HCT116 (cell line): Measurements from ENCODE around the gene PIEZO2. TPM values are rescaled to one million over a fixed set of nuclear protein-coding genes. Genes with fewer than 3 reads are reported as not detected.

ENCODE experiments used
- ATAC-seq: fragments of 200-7000 bp; cut with Tn5 transposase; 2 replicates; pipeline ENCODE4 v1.9.1; 2020; ENCODE audit warnings: mild to moderate bottlenecking, moderate library complexity
- BruUV-seq: library from RNA; stranded (reverse); fragments of 400-500 nt; replicated peaks from 2 replicates; lab custom pipeline; 2021; lab: Mats Ljungman, UMichigan
- CTCF ChIA-PET: fragments of 300-600 bp; sonication (Branson Sonifier 250); formaldehyde crosslinking; loops from one replicate; lab custom pipeline; 2021; ENCODE audit warnings: antibody characterized with exemption; lab: Charles Lee
- POLR2A ChIA-PET: fragments of 300-600, 350-600 bp; sonication (Branson Sonifier 250); formaldehyde crosslinking; loops from one replicate; lab custom pipeline; 2021; ENCODE audit warnings: antibody characterized with exemption; lab: Charles Lee
- RAD21 ChIA-PET, 2 experiments: fragments of 300-600 bp; sonication (Branson Sonifier 250); formaldehyde crosslinking; loops; one replicate each; lab custom pipeline; 2023; ENCODE audit warnings: low total read pairs in 2 of 2; ENCODE audit not compliant: uncharacterized antibody in 2 of 2, unreplicated experiment in 2 of 2, low non-redundant PET in 1 of 2; lab: Charles Lee
- DNase-seq: peaks from one replicate; pipeline ENCODE4 v3.0.0-alpha.2; 2010; ENCODE audit warnings: low read depth, low spot score
- H2AFZ ChIP-seq: fragments of 200-600 bp; shearing (Covaris generic), sonication (generic); 2 replicates; pipeline ENCODE4 v1.6.1; 2017; ENCODE audit warnings: low read depth, mixed run types, mixed read lengths, antibody characterized with exemption, low read length; ENCODE audit not compliant: poor library complexity, severe bottlenecking
- H3K27ac ChIP-seq: 2 replicates; pipeline ENCODE4 v1.5.1; 2012; ENCODE audit warnings: low read depth, low read length
- H3K27me3 ChIP-seq: fragments of 200-600 bp; sonication (generic); 2 replicates; pipeline ENCODE4 v1.6.1; 2016; ENCODE audit warnings: mixed run types, low read length, mixed read lengths; ENCODE audit not compliant: insufficient read depth
- H3K36me3 ChIP-seq, 2 experiments: fragments of 200-500 bp in 1 of 2; fragments of 200-600 bp in 1 of 2; sonication (Bioruptor generic) in 1 of 2; sonication (generic) in 1 of 2; 2 replicates each; pipeline versions ENCODE4 v1.5.1 to v1.6.1; 2014 to 2016; ENCODE audit warnings: low read length in 2 of 2, inconsistent platforms in 1 of 2, mixed read lengths in 1 of 2, mixed run types in 1 of 2; ENCODE audit not compliant: insufficient read depth in 2 of 2, control insufficient read depth in 1 of 2
- H3K4me1 ChIP-seq, 2 experiments: fragments of 200-600 bp in 1 of 2; sonication (generic) in 1 of 2; 2 replicates each; pipeline versions ENCODE4 v1.5.1 to v1.6.1; 2012 to 2017; ENCODE audit warnings: low read length in 2 of 2, inconsistent platforms in 1 of 2, mild to moderate bottlenecking in 1 of 2, mixed read lengths in 1 of 2, mixed run types in 1 of 2, moderate library complexity in 1 of 2; ENCODE audit not compliant: insufficient read depth in 2 of 2, control insufficient read depth in 1 of 2
- H3K4me2 ChIP-seq: fragments of 200-600 bp; sonication (generic); 2 replicates; pipeline ENCODE4 v1.6.1; 2017; ENCODE audit warnings: mixed run types, low read length, mixed read lengths
- H3K4me3 ChIP-seq, 2 experiments: fragments of 200-600 bp in 1 of 2; sonication (generic) in 1 of 2; replicated peaks in 1 of 2; 2 replicates each; pipeline ENCODE4 v1.5.1; 2011 to 2016; ENCODE audit warnings: low read length in 2 of 2, control low read depth in 1 of 2, low read depth in 1 of 2, mild to moderate bottlenecking in 1 of 2, mixed read lengths in 1 of 2, mixed run types in 1 of 2
- H3K79me2 ChIP-seq: fragments of 200-600 bp; sonication (generic); 2 replicates; pipeline ENCODE4 v1.6.1; 2017; ENCODE audit warnings: mild to moderate bottlenecking, mixed run types, low read length, moderate library complexity, mixed read lengths; ENCODE audit not compliant: insufficient read depth
- H3K9ac ChIP-seq: fragments of 200-600 bp; sonication (generic); 2 replicates; pipeline ENCODE4 v1.6.1; 2016; ENCODE audit warnings: low read length, mixed read lengths
- H3K9me2 ChIP-seq: fragments of 200-600 bp; sonication (generic), shearing (Covaris generic); 2 replicates; pipeline ENCODE4 v1.6.1; 2017; ENCODE audit warnings: mixed run types, mild to moderate bottlenecking, moderate library complexity; ENCODE audit not compliant: insufficient read depth
- H3K9me3 ChIP-seq, 2 experiments: fragments of 200-500 bp in 1 of 2; fragments of 200-600 bp in 1 of 2; sonication (Bioruptor generic) in 1 of 2; sonication (generic) in 1 of 2; 2 replicates each; pipeline ENCODE4 v1.6.1; 2014 to 2017; ENCODE audit warnings: low read length in 2 of 2, mixed read lengths in 2 of 2, inconsistent platforms in 1 of 2, low read depth in 1 of 2, mild to moderate bottlenecking in 1 of 2, mixed run types in 1 of 2, moderate library complexity in 1 of 2; ENCODE audit not compliant: control insufficient read depth in 1 of 2, insufficient read depth in 1 of 2
- H4K20me1 ChIP-seq: fragments of 200-600 bp; sonication (generic), shearing (Covaris generic); 2 replicates; pipeline ENCODE4 v1.6.1; 2017; ENCODE audit warnings: mixed run types, mild to moderate bottlenecking, moderate library complexity; ENCODE audit not compliant: insufficient read depth
- JUND ChIP-seq: IDR thresholded peaks from 2 replicates; pipeline ENCODE4 v1.6.1; 2012
- MAX ChIP-seq: IDR thresholded peaks from 2 replicates; pipeline ENCODE4 v1.6.1; 2012
- REST ChIP-seq: IDR thresholded peaks from 2 replicates; pipeline ENCODE4 v1.6.1; 2012; ENCODE audit warnings: low read depth
- SIN3A ChIP-seq: IDR thresholded peaks from 2 replicates; pipeline ENCODE4 v1.6.1; 2012; ENCODE audit warnings: low read depth
- TCF7L2 ChIP-seq: IDR thresholded peaks from 2 replicates; pipeline ENCODE4 v1.7.0; 2011; ENCODE audit warnings: borderline replicate concordance, inconsistent platforms; ENCODE audit not compliant: insufficient read depth, insufficient read length; ENCODE audit errors: extremely low read depth
- ZFX ChIP-seq: fragments of 450-650 bp; IDR thresholded peaks from 2 replicates; pipeline ENCODE4 v1.6.1; 2017
- intact Hi-C: fragments of 100-400 bp; cut with micrococcal nuclease; formaldehyde crosslinking; loops from 2 replicates; pipeline ENCODE4 v1.10.0; 2022
- total RNA-seq: library from RNA; stranded (reverse); gene quantifications from one replicate; pipeline ENCODE4 v1.2.1, GENCODE V29; 2021; ENCODE audit not compliant: unreplicated experiment

PIEZO2 gene
- total RNA-seq, 1 experiment from 2014 or later, result 0.34 TPM

GRCh38 chr18:11004294-11004693 is 145.1 kb downstream of the PIEZO2 start:
- DNase-seq, result no peak
- Histone ChIP-seq H3K4me1 (no peaks in the 10 kb centered on the region), H3K4me3 (no peak overlapping the region), H3K9ac (no peak overlapping the region), H3K9me3 (no peaks in the 10 kb centered on the region), H3K9me2 (no peaks in the 10 kb centered on the region), H3K36me3 (no peaks in the 10 kb centered on the region), H3K79me2 (no peaks in the 10 kb centered on the region), H3K4me2 (no peak overlapping the region), H3K27me3 (peaks cover 10% of the 10 kb centered on the region), H2AFZ (no peak overlapping the region), H4K20me1 (no peaks in the 10 kb centered on the region), H3K27ac (no peak overlapping the region)
- no peak for TF ChIP-seq TCF7L2
- TF ChIP-seq ZFX, result no peak
- TF ChIP-seq JUND, result no peak
- TF ChIP-seq REST, result no peak
- no peak for TF ChIP-seq SIN3A
- TF ChIP-seq MAX, result no peak
- ChIA-PET RAD21 (no interaction called here), CTCF (no interaction called here), POLR2A (no interaction called here)
- intact Hi-C loops, result no loop called here
- ATAC-seq, result no peak
- BruUV-seq, result no TSS peak

GRCh38 chr18:11002796-11003195 is 146.6 kb downstream of the PIEZO2 start:
- H3K9me3 ChIP-seq, result no peaks in the 10 kb centered on the region
- ATAC-seq (no peak), DNase-seq (no peak)
- H3K9me2 ChIP-seq, result no peaks in the 10 kb centered on the region
- no peak overlapping the region for H2AFZ ChIP-seq
- ChIA-PET POLR2A (no interaction called here), RAD21 (no interaction called here), CTCF (no interaction called here)
- H3K4me2 ChIP-seq, result no peak overlapping the region
- H3K36me3 ChIP-seq, result no peaks in the 10 kb centered on the region
- no peak overlapping the region for H3K27ac ChIP-seq
- H3K9ac ChIP-seq, result no peak overlapping the region
- peaks cover 10% of the 10 kb centered on the region for H3K27me3 ChIP-seq
- H4K20me1 ChIP-seq, result no peaks in the 10 kb centered on the region
- H3K4me1 ChIP-seq, result no peaks in the 10 kb centered on the region
- intact Hi-C loops, result no loop called here
- no peaks in the 10 kb centered on the region for H3K79me2 ChIP-seq
- no peak for TF ChIP-seq MAX
- no TSS peak for BruUV-seq
- H3K4me3 ChIP-seq, result no peak overlapping the region
